AG09319 (cell line): ENCODE measurements around the gene RRAD.

Experiments
- DNase-seq: peaks from one replicate; pipeline ENCODE4 v3.0.0-alpha.2; 2010; ENCODE audit warnings: low read depth; ENCODE audit errors: extremely low read depth
- CTCF ChIP-seq: IDR thresholded peaks from 2 replicates; pipeline ENCODE4 v1.5.1; 2011; ENCODE audit warnings: low read depth, mild to moderate bottlenecking, inconsistent platforms, low read length, moderate library complexity

The RRAD gene

GRCh38 chr16:66904846-66905632 is 20.3 kb downstream of the RRAD start:
- no peak for DNase-seq
- TF ChIP-seq CTCF: no peak

GRCh38 chr16:66904428-66904845 is 20.9 kb downstream of the RRAD start:
- TF ChIP-seq CTCF: no peak
- no peak for DNase-seq

- DNase-seq: no peak
- no peak for TF ChIP-seq CTCF
Measured at GRCh38 chr16:66903544-66904427, 21.5 kb downstream of the RRAD start.

GRCh38 chr16:66902648-66903543 is 22.4 kb downstream of the RRAD start:
- TF ChIP-seq CTCF: no peak
- no peak for DNase-seq

GRCh38 chr16:66901626-66902025 is 23.7 kb downstream of the RRAD start:
- no peak for TF ChIP-seq CTCF
- DNase-seq: no peak

- DNase-seq: no peak
- no peak for TF ChIP-seq CTCF
Measured at GRCh38 chr16:66900721-66901441, 24.5 kb downstream of the RRAD start.
